SK-N-SH (cell line): ENCODE measurements around the gene PARD6A. TPM values are rescaled to one million over a fixed set of nuclear protein-coding genes. Genes with fewer than 3 reads are reported as not detected.

ENCODE experiments used
- CTCF ChIA-PET: fragments of 300-600, 350-600 bp; formaldehyde crosslinking; extraction: SDS; loops from one replicate; lab custom pipeline; 2021; lab: Yijun Ruan, JAX
- POLR2A ChIA-PET: fragments of 350-600 bp; sonication (Branson Sonifier 250); formaldehyde crosslinking; extraction: SDS; loops from one replicate; lab custom pipeline; 2020; ENCODE audit warnings: antibody characterized with exemption, inconsistent platforms; lab: Yijun Ruan, JAX
- DNase-seq: peaks from one replicate; pipeline ENCODE4 v3.0.0; 2012
- H2AFZ ChIP-seq: fragments of 200-600 bp; sonication (generic); 2 replicates; pipeline ENCODE4 v1.8.1; 2016; ENCODE audit warnings: antibody characterized with exemption, mild to moderate bottlenecking, low read depth
- H3F3A ChIP-seq: fragments of 200-600 bp; sonication (generic); replicated peaks from 2 replicates; pipeline ENCODE3; 2016; ENCODE audit warnings: antibody characterized with exemption, mild to moderate bottlenecking; ENCODE audit not compliant: insufficient read depth
- H3K27ac ChIP-seq, 2 experiments: fragments of 200-500 bp in 1 of 2; fragments of 200-600 bp in 1 of 2; sonication (Bioruptor generic) in 1 of 2; sonication (generic), shearing (Covaris generic) in 1 of 2; 2 replicates each; pipeline versions ENCODE4 v1.5.1 to v1.6.1; 2014 to 2016; ENCODE audit warnings: low read depth in 2 of 2, inconsistent platforms in 1 of 2, low read length in 1 of 2, mild to moderate bottlenecking in 1 of 2, mixed read lengths in 1 of 2
- H3K27me3 ChIP-seq: fragments of 200-600 bp; sonication (generic), shearing (Covaris generic); 2 replicates; pipeline ENCODE4 v1.6.1; 2016; ENCODE audit warnings: mixed run types; ENCODE audit not compliant: insufficient read depth
- H3K36me3 ChIP-seq, 2 experiments: fragments of 200-500 bp in 1 of 2; fragments of 200-600 bp in 1 of 2; sonication (Bioruptor generic) in 1 of 2; sonication (generic) in 1 of 2; replicated peaks in 1 of 2; 2 replicates each; pipeline versions ENCODE3 to v1.5.1; 2014 to 2016; ENCODE audit warnings: low read length in 1 of 2, mild to moderate bottlenecking in 1 of 2; ENCODE audit not compliant: insufficient read depth in 2 of 2, control insufficient read depth in 1 of 2
- H3K4me1 ChIP-seq, 2 experiments: fragments of 200-500 bp in 1 of 2; fragments of 200-600 bp in 1 of 2; sonication (Bioruptor generic) in 1 of 2; sonication (generic), shearing (Covaris generic) in 1 of 2; 2 replicates each; pipeline versions ENCODE4 v1.5.1 to v1.6.1; 2014 to 2016; ENCODE audit warnings: low read depth in 1 of 2, low read length in 1 of 2, mixed run types in 1 of 2; ENCODE audit not compliant: insufficient read depth in 2 of 2, control insufficient read depth in 1 of 2
- H3K4me2 ChIP-seq: fragments of 200-600 bp; sonication (generic), shearing (Covaris generic); 2 replicates; pipeline ENCODE4 v1.6.1; 2017; ENCODE audit warnings: mixed run types
- H3K4me3 ChIP-seq, 2 experiments: fragments of 200-500 bp in 1 of 2; fragments of 200-600 bp in 1 of 2; sonication (Bioruptor generic) in 1 of 2; sonication (generic), shearing (Covaris generic) in 1 of 2; 2 replicates each; pipeline versions ENCODE4 v1.5.1 to v1.8.1; 2014 to 2016; ENCODE audit warnings: low read depth in 2 of 2, inconsistent platforms in 1 of 2, low read length in 1 of 2, mild to moderate bottlenecking in 1 of 2, mixed read lengths in 1 of 2, moderate library complexity in 1 of 2
- H3K79me2 ChIP-seq: fragments of 200-600 bp; sonication (generic); 2 replicates; pipeline ENCODE4 v1.8.1; 2017; ENCODE audit warnings: mild to moderate bottlenecking; ENCODE audit not compliant: insufficient read depth
- H3K9ac ChIP-seq: fragments of 200-600 bp; sonication (generic); 2 replicates; pipeline ENCODE4 v1.6.1; 2017; ENCODE audit warnings: mixed run types
- H3K9me2 ChIP-seq: fragments of 200-600 bp; sonication (generic); 2 replicates; pipeline ENCODE4 v1.6.1; 2017; ENCODE audit warnings: mixed run types
- H3K9me3 ChIP-seq: fragments of 200-600 bp; sonication (generic); 2 replicates; pipeline ENCODE4 v1.6.1; 2017; ENCODE audit warnings: mixed run types, mild to moderate bottlenecking, moderate library complexity
- H4K20me1 ChIP-seq: fragments of 200-600 bp; sonication (generic); 2 replicates; pipeline ENCODE4 v1.6.1; 2017; ENCODE audit warnings: mild to moderate bottlenecking, mixed run types; ENCODE audit not compliant: insufficient read depth
- EP300 ChIP-seq, 2 experiments: IDR thresholded peaks; 2 replicates each; pipeline versions ENCODE4 v1.4.0 to v1.6.1; 2012; ENCODE audit warnings: borderline replicate concordance in 1 of 2, low read depth in 1 of 2, low read length in 1 of 2
- EZH2phosphoT487 ChIP-seq: fragments of 200-600 bp; sonication (generic); IDR thresholded peaks from 2 replicates; pipeline ENCODE4 v1.6.1; 2017; ENCODE audit warnings: low read depth, mixed run types, mild to moderate bottlenecking, antibody characterized with exemption, moderate library complexity, borderline replicate concordance
- FOSL2 ChIP-seq: IDR thresholded peaks from 2 replicates; pipeline ENCODE4 v1.4.0; 2012; ENCODE audit warnings: low read depth, mild to moderate bottlenecking, moderate library complexity, borderline replicate concordance
- MXI1 ChIP-seq: IDR thresholded peaks from 2 replicates; pipeline ENCODE4 v1.6.1; 2012; ENCODE audit warnings: mild to moderate bottlenecking, low read depth, low read length, improper control_type of control experiment
- NFIC ChIP-seq: IDR thresholded peaks from 2 replicates; pipeline ENCODE4 v1.4.0; 2012; ENCODE audit warnings: borderline replicate concordance
- RCOR1 ChIP-seq: fragments of 150-350 bp; IDR thresholded peaks from 2 replicates; pipeline ENCODE4 v1.6.1; 2017; ENCODE audit warnings: antibody characterized with exemption, low read length
- TAF1 ChIP-seq: IDR thresholded peaks from 2 replicates; pipeline ENCODE4 v1.6.1; 2012; ENCODE audit warnings: low read depth, mild to moderate bottlenecking, low read length, moderate library complexity, borderline replicate concordance
- WGBS: methylation state at CpG from one replicate; pipeline ENCODE4 v1.1.6; 2017; ENCODE audit warnings: low lambda C conversion rate; 5-methylcytosine and 5-hydroxymethylcytosine counted together
- polyA plus RNA-seq, 3 experiments: library from polyadenylated mRNA; depleted of rRNA; stranded (reverse); fragments of >200 nt; gene quantifications; 2 replicates each; pipeline ENCODE4 v1.2.3, GENCODE V29; 2012
- TF ChIP-seq, protein P1 (sequence below): IDR thresholded peaks from 2 replicates; pipeline ENCODE4 v1.4.0; 2012; ENCODE audit warnings: low read depth, borderline replicate concordance
- TF ChIP-seq, protein P2 (sequence below): fragments of 200-600 bp; sonication (generic); IDR thresholded peaks from 2 replicates; pipeline ENCODE4 v1.6.1; 2017; ENCODE audit warnings: antibody characterized with exemption, mild to moderate bottlenecking, moderate library complexity
- TF ChIP-seq, protein P3 (sequence below): fragments of 150-350 bp; IDR thresholded peaks from 2 replicates; pipeline ENCODE4 v1.6.1; 2017; ENCODE audit warnings: antibody characterized with exemption, low read length, low read depth, borderline replicate concordance
- TF ChIP-seq, protein P4 (sequence below): IDR thresholded peaks from 2 replicates; pipeline ENCODE4 v1.6.1; 2012; ENCODE audit warnings: mild to moderate bottlenecking, low read depth, low read length, moderate library complexity

PARD6A gene
- polyA plus RNA-seq, 1 of the 3 experiments (the other 2 are of a cell fraction), result 9.0 TPM

DNA sequence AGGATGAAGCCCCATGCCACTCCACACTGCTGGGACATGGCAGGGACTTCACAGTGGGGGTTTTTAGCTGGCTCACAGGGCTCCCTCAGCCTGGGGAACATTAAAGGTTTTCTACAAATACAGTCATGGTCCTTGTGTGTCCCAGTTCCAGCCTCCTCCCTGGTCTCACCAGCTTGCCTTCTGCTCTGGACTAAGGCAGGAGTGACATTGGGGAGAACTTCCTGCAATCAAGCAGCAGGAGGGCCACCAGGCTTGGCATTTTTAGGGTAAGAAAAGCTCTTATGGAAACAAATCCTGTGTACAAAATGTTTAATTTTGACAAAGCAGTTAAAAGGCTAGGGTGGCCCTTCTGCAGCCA lies 1.9 kb downstream of the PARD6A start (continued):
- TF ChIP-seq TAF1, result no peak

DNA sequence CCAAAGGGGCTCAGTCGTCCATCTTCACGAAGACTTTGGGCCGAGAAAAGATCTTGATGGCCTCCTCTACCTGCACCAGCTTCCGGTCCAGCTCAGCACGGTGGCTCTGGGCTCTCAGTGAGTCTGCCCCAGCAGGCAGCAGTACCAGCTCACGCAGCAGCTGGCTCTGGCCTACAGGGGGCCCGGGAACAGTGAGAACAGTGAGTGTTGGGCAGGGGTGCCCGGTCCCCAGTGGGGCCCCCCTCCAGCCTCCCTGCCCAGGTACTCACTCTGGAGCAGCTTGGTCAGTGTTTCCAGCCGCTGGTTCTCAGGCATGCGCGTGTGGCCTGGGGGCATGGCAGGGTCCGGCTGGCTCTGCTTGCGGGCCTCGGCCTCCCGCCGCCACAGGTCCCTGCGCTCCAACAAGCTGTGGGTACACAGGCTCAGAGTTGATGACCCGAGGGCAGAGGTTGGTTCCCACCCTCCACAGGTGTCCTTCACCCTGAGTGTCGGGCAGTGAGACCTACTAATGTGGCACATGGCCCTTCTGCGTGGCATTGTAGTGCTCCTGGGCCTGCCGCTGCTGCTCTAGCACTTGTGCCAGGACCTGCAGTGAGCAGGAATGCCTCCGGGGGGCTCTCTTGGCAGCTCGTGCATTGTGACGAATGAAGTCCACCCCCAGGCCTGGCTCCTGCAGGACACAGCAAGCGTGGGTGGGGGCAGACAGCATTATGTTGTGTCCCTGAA lies 2.6 kb downstream of the PARD6A start:
- DNase-seq, result peak; percentile 58
- Histone ChIP-seq H3F3A (peaks cover 19% of the 10 kb centered on the region), H4K20me1 (0 out of 2 replicates have a peak, but pooled peaks cover 3% of the 10 kb centered on the region), H2AFZ (no peak overlapping the region), H3K9me2 (no peaks in the 10 kb centered on the region), H3K4me3 (no peak overlapping the region), H3K4me2 (no peak overlapping the region), H3K36me3 (peaks cover 0 to 14% of the 10 kb centered on the region in 2 experiments), H3K4me1 (peaks cover 10 to 42% of the 10 kb centered on the region in 2 experiments; a peak in 2 of 4 replicates), H3K27me3 (no peaks in the 10 kb centered on the region), H3K79me2 (peaks cover 20% of the 10 kb centered on the region), H3K27ac (no peak overlapping the region), H3K9me3 (no peaks in the 10 kb centered on the region), H3K9ac (no peak overlapping the region)
- TF ChIP-seq NFIC (no peak), EZH2phosphoT487 (no peak)
- TF ChIP-seq, protein P1, sequence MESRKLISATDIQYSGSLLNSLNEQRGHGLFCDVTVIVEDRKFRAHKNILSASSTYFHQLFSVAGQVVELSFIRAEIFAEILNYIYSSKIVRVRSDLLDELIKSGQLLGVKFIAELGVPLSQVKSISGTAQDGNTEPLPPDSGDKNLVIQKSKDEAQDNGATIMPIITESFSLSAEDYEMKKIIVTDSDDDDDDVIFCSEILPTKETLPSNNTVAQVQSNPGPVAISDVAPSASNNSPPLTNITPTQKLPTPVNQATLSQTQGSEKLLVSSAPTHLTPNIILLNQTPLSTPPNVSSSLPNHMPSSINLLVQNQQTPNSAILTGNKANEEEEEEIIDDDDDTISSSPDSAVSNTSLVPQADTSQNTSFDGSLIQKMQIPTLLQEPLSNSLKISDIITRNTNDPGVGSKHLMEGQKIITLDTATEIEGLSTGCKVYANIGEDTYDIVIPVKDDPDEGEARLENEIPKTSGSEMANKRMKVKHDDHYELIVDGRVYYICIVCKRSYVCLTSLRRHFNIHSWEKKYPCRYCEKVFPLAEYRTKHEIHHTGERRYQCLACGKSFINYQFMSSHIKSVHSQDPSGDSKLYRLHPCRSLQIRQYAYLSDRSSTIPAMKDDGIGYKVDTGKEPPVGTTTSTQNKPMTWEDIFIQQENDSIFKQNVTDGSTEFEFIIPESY, result no peak
- TF ChIP-seq, protein P2, sequence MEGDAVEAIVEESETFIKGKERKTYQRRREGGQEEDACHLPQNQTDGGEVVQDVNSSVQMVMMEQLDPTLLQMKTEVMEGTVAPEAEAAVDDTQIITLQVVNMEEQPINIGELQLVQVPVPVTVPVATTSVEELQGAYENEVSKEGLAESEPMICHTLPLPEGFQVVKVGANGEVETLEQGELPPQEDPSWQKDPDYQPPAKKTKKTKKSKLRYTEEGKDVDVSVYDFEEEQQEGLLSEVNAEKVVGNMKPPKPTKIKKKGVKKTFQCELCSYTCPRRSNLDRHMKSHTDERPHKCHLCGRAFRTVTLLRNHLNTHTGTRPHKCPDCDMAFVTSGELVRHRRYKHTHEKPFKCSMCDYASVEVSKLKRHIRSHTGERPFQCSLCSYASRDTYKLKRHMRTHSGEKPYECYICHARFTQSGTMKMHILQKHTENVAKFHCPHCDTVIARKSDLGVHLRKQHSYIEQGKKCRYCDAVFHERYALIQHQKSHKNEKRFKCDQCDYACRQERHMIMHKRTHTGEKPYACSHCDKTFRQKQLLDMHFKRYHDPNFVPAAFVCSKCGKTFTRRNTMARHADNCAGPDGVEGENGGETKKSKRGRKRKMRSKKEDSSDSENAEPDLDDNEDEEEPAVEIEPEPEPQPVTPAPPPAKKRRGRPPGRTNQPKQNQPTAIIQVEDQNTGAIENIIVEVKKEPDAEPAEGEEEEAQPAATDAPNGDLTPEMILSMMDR, result peak; percentile 25; the same call in 1 of the 2 replicates
- ChIA-PET POLR2A (no interaction called here), CTCF (interaction anchor here (0.6 to 18.3 kb wide), 18 partner anchors 10 to 264 kb away, joined by 3 to 246 read pairs (median 4); partner anchors contain the start of genes ATP6V0D1, CARMIL2, CTCF and RIPOR1)
- WGBS, result 70% methylated on average over 8 of the region's 25 CpGs

DNA sequence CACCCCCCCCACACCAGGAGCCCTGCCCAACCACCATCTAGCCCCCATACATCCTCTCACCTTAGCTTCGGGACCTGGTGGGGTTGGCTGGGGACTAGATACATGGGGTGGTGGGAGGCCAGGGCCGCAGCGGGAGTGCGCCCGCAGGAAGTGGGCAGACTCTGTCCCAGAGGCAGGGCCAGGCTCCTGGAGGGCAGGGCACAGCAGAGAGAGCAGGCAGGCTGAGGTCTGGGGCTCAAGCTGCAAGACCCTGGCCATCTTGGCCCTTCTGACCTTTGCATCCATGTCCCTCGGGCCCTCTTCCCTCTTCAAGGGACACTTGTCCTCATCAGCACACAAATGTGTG lies 3.1 kb downstream of the PARD6A start:
- Histone ChIP-seq H3K27ac (no peak overlapping the region), H3K36me3 (peaks cover 0 to 13% of the 10 kb centered on the region in 2 experiments), H4K20me1 (0 out of 2 replicates have a peak, but pooled peaks cover under 1% of the 10 kb centered on the region), H3K4me3 (no peak overlapping the region), H3K9me2 (no peaks in the 10 kb centered on the region), H3K79me2 (peaks cover 14% of the 10 kb centered on the region), H3K4me2 (no peak overlapping the region), H3K27me3 (no peaks in the 10 kb centered on the region), H3K9ac (no peak overlapping the region), H3K4me1 (peaks cover 10 to 41% of the 10 kb centered on the region in 2 experiments; a peak in 2 of 4 replicates), H2AFZ (no peak overlapping the region), H3F3A (peaks cover 24% of the 10 kb centered on the region), H3K9me3 (no peaks in the 10 kb centered on the region)
- 86% methylated on average over 6 of the region's 6 CpGs for WGBS
- ChIA-PET CTCF (interaction anchor here (1.0 to 18.3 kb wide), 8 partner anchors 9 to 183 kb away, joined by 3 to 246 read pairs (median 6); partner anchors contain the start of genes ATP6V0D1 and CTCF), POLR2A (no interaction called here)
- DNase-seq, result no peak
- TF ChIP-seq, protein P3, sequence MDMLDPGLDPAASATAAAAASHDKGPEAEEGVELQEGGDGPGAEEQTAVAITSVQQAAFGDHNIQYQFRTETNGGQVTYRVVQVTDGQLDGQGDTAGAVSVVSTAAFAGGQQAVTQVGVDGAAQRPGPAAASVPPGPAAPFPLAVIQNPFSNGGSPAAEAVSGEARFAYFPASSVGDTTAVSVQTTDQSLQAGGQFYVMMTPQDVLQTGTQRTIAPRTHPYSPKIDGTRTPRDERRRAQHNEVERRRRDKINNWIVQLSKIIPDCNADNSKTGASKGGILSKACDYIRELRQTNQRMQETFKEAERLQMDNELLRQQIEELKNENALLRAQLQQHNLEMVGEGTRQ, result no peak
- TF ChIP-seq, protein P1, result no peak
- no peak for TF ChIP-seq MXI1
- TF ChIP-seq EP300 (IDR thresholded peaks at IDR 0.05; ENCODE audit: borderline replicate concordance in 1 of 2, low read depth in 1 of 2, low read length in 1 of 2), result no peak
- TF ChIP-seq FOSL2, result no peak
- TF ChIP-seq RCOR1, result no peak
- TF ChIP-seq, protein P4, sequence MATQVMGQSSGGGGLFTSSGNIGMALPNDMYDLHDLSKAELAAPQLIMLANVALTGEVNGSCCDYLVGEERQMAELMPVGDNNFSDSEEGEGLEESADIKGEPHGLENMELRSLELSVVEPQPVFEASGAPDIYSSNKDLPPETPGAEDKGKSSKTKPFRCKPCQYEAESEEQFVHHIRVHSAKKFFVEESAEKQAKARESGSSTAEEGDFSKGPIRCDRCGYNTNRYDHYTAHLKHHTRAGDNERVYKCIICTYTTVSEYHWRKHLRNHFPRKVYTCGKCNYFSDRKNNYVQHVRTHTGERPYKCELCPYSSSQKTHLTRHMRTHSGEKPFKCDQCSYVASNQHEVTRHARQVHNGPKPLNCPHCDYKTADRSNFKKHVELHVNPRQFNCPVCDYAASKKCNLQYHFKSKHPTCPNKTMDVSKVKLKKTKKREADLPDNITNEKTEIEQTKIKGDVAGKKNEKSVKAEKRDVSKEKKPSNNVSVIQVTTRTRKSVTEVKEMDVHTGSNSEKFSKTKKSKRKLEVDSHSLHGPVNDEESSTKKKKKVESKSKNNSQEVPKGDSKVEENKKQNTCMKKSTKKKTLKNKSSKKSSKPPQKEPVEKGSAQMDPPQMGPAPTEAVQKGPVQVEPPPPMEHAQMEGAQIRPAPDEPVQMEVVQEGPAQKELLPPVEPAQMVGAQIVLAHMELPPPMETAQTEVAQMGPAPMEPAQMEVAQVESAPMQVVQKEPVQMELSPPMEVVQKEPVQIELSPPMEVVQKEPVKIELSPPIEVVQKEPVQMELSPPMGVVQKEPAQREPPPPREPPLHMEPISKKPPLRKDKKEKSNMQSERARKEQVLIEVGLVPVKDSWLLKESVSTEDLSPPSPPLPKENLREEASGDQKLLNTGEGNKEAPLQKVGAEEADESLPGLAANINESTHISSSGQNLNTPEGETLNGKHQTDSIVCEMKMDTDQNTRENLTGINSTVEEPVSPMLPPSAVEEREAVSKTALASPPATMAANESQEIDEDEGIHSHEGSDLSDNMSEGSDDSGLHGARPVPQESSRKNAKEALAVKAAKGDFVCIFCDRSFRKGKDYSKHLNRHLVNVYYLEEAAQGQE, result no peak
